ENCODE measurements around the gene ZNF568.

GRCh38 chr19:36898422-36898821 lies 17.7 kb upstream of the ZNF568 start:
- TF ChIP-seq, protein P1, sequence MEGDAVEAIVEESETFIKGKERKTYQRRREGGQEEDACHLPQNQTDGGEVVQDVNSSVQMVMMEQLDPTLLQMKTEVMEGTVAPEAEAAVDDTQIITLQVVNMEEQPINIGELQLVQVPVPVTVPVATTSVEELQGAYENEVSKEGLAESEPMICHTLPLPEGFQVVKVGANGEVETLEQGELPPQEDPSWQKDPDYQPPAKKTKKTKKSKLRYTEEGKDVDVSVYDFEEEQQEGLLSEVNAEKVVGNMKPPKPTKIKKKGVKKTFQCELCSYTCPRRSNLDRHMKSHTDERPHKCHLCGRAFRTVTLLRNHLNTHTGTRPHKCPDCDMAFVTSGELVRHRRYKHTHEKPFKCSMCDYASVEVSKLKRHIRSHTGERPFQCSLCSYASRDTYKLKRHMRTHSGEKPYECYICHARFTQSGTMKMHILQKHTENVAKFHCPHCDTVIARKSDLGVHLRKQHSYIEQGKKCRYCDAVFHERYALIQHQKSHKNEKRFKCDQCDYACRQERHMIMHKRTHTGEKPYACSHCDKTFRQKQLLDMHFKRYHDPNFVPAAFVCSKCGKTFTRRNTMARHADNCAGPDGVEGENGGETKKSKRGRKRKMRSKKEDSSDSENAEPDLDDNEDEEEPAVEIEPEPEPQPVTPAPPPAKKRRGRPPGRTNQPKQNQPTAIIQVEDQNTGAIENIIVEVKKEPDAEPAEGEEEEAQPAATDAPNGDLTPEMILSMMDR (IDR thresholded peaks at IDR 0.05) = no peak
- no peak for TF ChIP-seq POLR2A (IDR thresholded peaks at IDR 0.05)
